A549 (cell line): ENCODE measurements around the gene CSNK2A3. TPM values are rescaled to one million over a fixed set of nuclear protein-coding genes. Genes with fewer than 3 reads are reported as not detected.

ENCODE experiments used
- ATAC-seq, 2 experiments: fragments of 200-7000 bp in 1 of 2; fragments of >200 bp in 1 of 2; cut with Nextera tagmentation in 1 of 2; cut with Tn5 transposase in 1 of 2; 3 replicates each; pipeline versions ENCODE4 v1.8.0 to v1.9.1; 2018 to 2020; ENCODE audit warnings: mild to moderate bottlenecking in 1 of 2, moderate library complexity in 1 of 2
- CTCF ChIA-PET: fragments of 300-600 bp; sonication (Branson Sonifier 250); formaldehyde crosslinking; extraction: SDS; loops from one replicate; lab custom pipeline; 2021; ENCODE audit warnings: antibody characterized with exemption, inconsistent platforms; lab: Yijun Ruan, JAX
- POLR2A ChIA-PET: fragments of 350-600 bp; formaldehyde crosslinking; extraction: SDS; loops from one replicate; lab custom pipeline; 2021; ENCODE audit warnings: antibody characterized with exemption, inconsistent platforms; lab: Yijun Ruan, JAX
- DNase-seq, 2 experiments: peaks; one replicate each; pipeline versions ENCODE4 v3.0.0 to v3.0.0-alpha.2; 2011 to 2016; ENCODE audit warnings: low read depth in 1 of 2, low spot score in 1 of 2
- FAIRE-seq: peaks from 2 replicates; lab custom pipeline; 2011; peaks lifted over from hg19 to GRCh38; lab: Jason Lieb, UNC
- H3K27ac ChIP-seq, 2 experiments: fragments of >200 bp; sonication (Bioruptor Twin); formaldehyde crosslinking; 3 replicates each; pipeline ENCODE4 v1.5.1; 2016 to 2017
- H3K4me1 ChIP-seq: fragments of >200 bp; sonication (Bioruptor Twin); formaldehyde crosslinking; 3 replicates; pipeline ENCODE4 v1.6.1; 2016
- H3K4me2 ChIP-seq: fragments of >200 bp; sonication (Bioruptor Twin); formaldehyde crosslinking; 3 replicates; pipeline ENCODE4 v1.6.1; 2016
- H3K4me3 ChIP-seq: fragments of >200 bp; sonication (Bioruptor Twin); formaldehyde crosslinking; 3 replicates; pipeline ENCODE4 v1.5.1; 2016
- H3K9me3 ChIP-seq: fragments of >200 bp; sonication (Bioruptor Twin); formaldehyde crosslinking; 3 replicates; pipeline ENCODE4 v1.6.1; 2016
- ATOH8 ChIP-seq: fragments of 250-450 bp; sonication (Bioruptor Pico); IDR thresholded peaks from 2 replicates; pipeline ENCODE4 v1.5.0; 2020; ENCODE audit warnings: low read depth, mild to moderate bottlenecking, moderate library complexity
- BHLHE40 ChIP-seq: IDR thresholded peaks from 2 replicates; pipeline ENCODE4 v1.6.1; 2012; ENCODE audit warnings: low read depth, low read length, inconsistent platforms
- CHD4 ChIP-seq: fragments of 200-600 bp; sonication (generic); IDR thresholded peaks from 2 replicates; pipeline ENCODE4 v1.6.1; 2016; ENCODE audit warnings: antibody characterized with exemption, mild to moderate bottlenecking, borderline replicate concordance
- EHMT2 ChIP-seq: fragments of 200-600 bp; sonication (generic); IDR thresholded peaks from 2 replicates; pipeline ENCODE4 v1.6.1; 2016; ENCODE audit warnings: antibody characterized with exemption, low read depth, mild to moderate bottlenecking, moderate library complexity
- EP300 ChIP-seq, 2 experiments: fragments of >200 bp; sonication (Bioruptor Twin); formaldehyde crosslinking; IDR thresholded peaks; 2 replicates in 1 of 2; 3 replicates in 1 of 2; pipeline ENCODE4 v1.6.1; 2016 to 2017
- GATA3 ChIP-seq: IDR thresholded peaks from 2 replicates; pipeline ENCODE4 v1.6.1; 2012; ENCODE audit warnings: borderline replicate concordance
- HES2 ChIP-seq: fragments of >200 bp; sonication (Bioruptor Twin); formaldehyde crosslinking; IDR thresholded peaks from 2 replicates; pipeline ENCODE4 v1.6.1; 2016
- HEYL ChIP-seq: fragments of 250-450 bp; sonication (Bioruptor Pico); IDR thresholded peaks from 2 replicates; pipeline ENCODE4 v1.8.0; 2021; ENCODE audit warnings: mild to moderate bottlenecking, moderate library complexity
- HMGXB4 ChIP-seq: fragments of 250-450 bp; sonication (Bioruptor Pico); IDR thresholded peaks from 2 replicates; pipeline ENCODE4 v1.5.0; 2021; ENCODE audit warnings: mild to moderate bottlenecking, moderate library complexity, borderline replicate concordance
- HOXA7 ChIP-seq: fragments of 250-450 bp; sonication (Bioruptor Pico); IDR thresholded peaks from 2 replicates; pipeline ENCODE4 v1.5.0; 2020; ENCODE audit warnings: mild to moderate bottlenecking, moderate library complexity
- HOXB13 ChIP-seq: fragments of 250-450 bp; sonication (Bioruptor Pico); IDR thresholded peaks from 2 replicates; pipeline ENCODE4 v1.5.0; 2020; ENCODE audit warnings: low read depth, mild to moderate bottlenecking, moderate library complexity
- HOXB5 ChIP-seq: fragments of 250-450 bp; sonication (Bioruptor Pico); IDR thresholded peaks from 2 replicates; pipeline ENCODE4 v1.5.0; 2020; ENCODE audit warnings: mild to moderate bottlenecking, moderate library complexity
- JUNB ChIP-seq: fragments of >200 bp; sonication (Bioruptor Twin); formaldehyde crosslinking; IDR thresholded peaks from 2 replicates; pipeline ENCODE4 v1.6.1; 2016
- KDM5A ChIP-seq: fragments of 200-600 bp; sonication (generic); IDR thresholded peaks from 2 replicates; pipeline ENCODE4 v1.6.1; 2016; ENCODE audit warnings: antibody characterized with exemption, mild to moderate bottlenecking
- MAFK ChIP-seq: fragments of 450-650 bp; IDR thresholded peaks from 2 replicates; pipeline ENCODE4 v1.6.1; 2014; ENCODE audit not compliant: partially characterized antibody
- MAZ ChIP-seq: fragments of 150-350 bp; IDR thresholded peaks from 2 replicates; pipeline ENCODE4 v1.6.1; 2014; ENCODE audit warnings: antibody characterized with exemption, low read depth, low read length, borderline replicate concordance
- MYC ChIP-seq: IDR thresholded peaks from 2 replicates; pipeline ENCODE4 v1.6.1; 2012; ENCODE audit warnings: mild to moderate bottlenecking, inconsistent platforms, low read length, improper control_type of control experiment, borderline replicate concordance
- NFE2L2 ChIP-seq: fragments of 150-350 bp; conservative IDR thresholded peaks from 2 replicates; pipeline ENCODE4 v1.6.1; 2014; ENCODE audit warnings: low read length
- NPAS2 ChIP-seq: fragments of 250-450 bp; sonication (Bioruptor Pico); IDR thresholded peaks from 2 replicates; pipeline ENCODE4 v1.8.0; 2022; ENCODE audit warnings: mild to moderate bottlenecking, moderate library complexity, borderline replicate concordance
- PHF8 ChIP-seq: fragments of 200-600 bp; sonication (generic); IDR thresholded peaks from 2 replicates; pipeline ENCODE4 v1.6.1; 2016; ENCODE audit warnings: low read depth, mild to moderate bottlenecking, antibody characterized with exemption, moderate library complexity, borderline replicate concordance
- POLR2A ChIP-seq: IDR thresholded peaks from 2 replicates; pipeline ENCODE4 v1.6.1; 2012; ENCODE audit warnings: mild to moderate bottlenecking, low read length
- RAD21 ChIP-seq, 2 experiments: fragments of >200 bp in 1 of 2; sonication (Bioruptor Twin) in 1 of 2; formaldehyde crosslinking in 1 of 2; IDR thresholded peaks in 1 of 2; conservative IDR thresholded peaks in 1 of 2; 2 replicates in 1 of 2; 3 replicates in 1 of 2; pipeline ENCODE4 v1.6.1; 2012 to 2018; ENCODE audit warnings: inconsistent platforms in 1 of 2
- RFX5 ChIP-seq: fragments of 450-650 bp; IDR thresholded peaks from 2 replicates; pipeline ENCODE4 v1.7.1; 2014; ENCODE audit warnings: antibody characterized with exemption, mild to moderate bottlenecking, moderate library complexity
- RNF2 ChIP-seq: fragments of 200-600 bp; sonication (generic); IDR thresholded peaks from 2 replicates; pipeline ENCODE4 v1.6.1; 2016; ENCODE audit warnings: low read depth, mild to moderate bottlenecking, antibody characterized with exemption, moderate library complexity, borderline replicate concordance
- SREBF2 ChIP-seq: fragments of 450-650 bp; IDR thresholded peaks from 2 replicates; pipeline ENCODE4 v1.6.1; 2014; ENCODE audit warnings: mild to moderate bottlenecking, moderate library complexity
- ZC3H11A ChIP-seq: fragments of 450-650 bp; IDR thresholded peaks from 2 replicates; pipeline ENCODE4 v1.6.1; 2014; ENCODE audit warnings: antibody characterized with exemption, mild to moderate bottlenecking
- ZFP36 ChIP-seq: fragments of 450-650 bp; IDR thresholded peaks from 2 replicates; pipeline ENCODE4 v1.6.1; 2014; ENCODE audit warnings: borderline replicate concordance; ENCODE audit not compliant: partially characterized antibody
- ZSCAN20 ChIP-seq: fragments of 250-450 bp; sonication (Bioruptor Pico); IDR thresholded peaks from 2 replicates; pipeline ENCODE4 v1.8.0; 2022; ENCODE audit warnings: mild to moderate bottlenecking, moderate library complexity
- WGBS: methylation state at CpG from one replicate; pipeline ENCODE4 v1.1.6; 2017; ENCODE audit errors: missing lambda C conversion rate; 5-methylcytosine and 5-hydroxymethylcytosine counted together
- polyA plus RNA-seq, 4 experiments: library from polyadenylated mRNA; depleted of rRNA in 3 of 4; stranded (reverse); fragments of >200 nt; fragmentation: RNase III in 1 of 4; extraction: RNeasy Plus Mini Kit Qiagen cat#74134 plus additional on column Dnase treatment in 1 of 4; gene quantifications; 2 replicates in 3 of 4; 3 replicates in 1 of 4; pipeline ENCODE4 v1.2.3, GENCODE V29; 2011 to 2017
- TF ChIP-seq, protein P1 (sequence below): IDR thresholded peaks from 2 replicates; pipeline ENCODE4 v1.6.1; 2012
- TF ChIP-seq, protein P2 (sequence below): fragments of >200 bp; sonication (Bioruptor Twin); formaldehyde crosslinking; IDR thresholded peaks from 3 replicates; pipeline ENCODE4 v1.5.1; 2016

CSNK2A3 gene
- polyA plus RNA-seq, 2 of the 4 experiments (the other 2 are of a cell fraction): 4.4 to 5.7 TPM

DNA sequence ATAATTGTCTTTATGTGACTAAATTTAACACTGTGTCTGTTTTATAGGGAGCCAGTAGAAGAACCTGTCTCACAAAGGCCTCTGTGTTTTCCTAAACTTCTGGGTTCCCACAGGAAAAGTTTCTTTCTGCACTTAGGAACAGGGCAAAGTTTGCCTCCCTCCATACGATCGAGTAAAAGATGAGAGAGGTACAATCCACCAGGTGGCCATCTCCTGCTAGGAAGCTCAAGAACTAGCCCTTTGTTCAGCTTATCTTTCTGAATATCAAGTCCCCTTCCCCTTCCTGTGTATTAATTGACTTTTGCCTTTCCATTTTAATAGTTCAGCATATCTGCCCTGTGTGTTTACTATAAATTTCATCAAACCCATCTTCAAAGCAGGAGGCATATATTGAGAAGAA, 18.0 kb downstream of the CSNK2A3 start:
- H3K4me1 ChIP-seq: no peaks in the 10 kb centered on the region
- WGBS: 85% methylated on average over 2 of the region's 2 CpGs
- ChIA-PET POLR2A (no interaction called here), CTCF (no interaction called here)
- H3K27ac ChIP-seq: no peak overlapping the region
- FAIRE-seq (no peak), ATAC-seq (no peak), DNase-seq (no peak)
- H3K4me3 ChIP-seq: no peak overlapping the region
- no peak for TF ChIP-seq MYC
- no peak for TF ChIP-seq NPAS2 (CRISPR knock-in tag)
- no peak for TF ChIP-seq KDM5A
- no peak for TF ChIP-seq SREBF2
- TF ChIP-seq, protein P1, sequence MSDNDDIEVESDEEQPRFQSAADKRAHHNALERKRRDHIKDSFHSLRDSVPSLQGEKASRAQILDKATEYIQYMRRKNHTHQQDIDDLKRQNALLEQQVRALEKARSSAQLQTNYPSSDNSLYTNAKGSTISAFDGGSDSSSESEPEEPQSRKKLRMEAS: no peak
- no peak for TF ChIP-seq RAD21 (conservative IDR thresholded peaks at IDR 0.05 in 1 of 2, IDR thresholded peaks at IDR 0.05 in 1 of 2)
- no peak for TF ChIP-seq ZC3H11A
- TF ChIP-seq RFX5: no peak
- no peak for TF ChIP-seq NFE2L2
- no peak for TF ChIP-seq ATOH8 (CRISPR knock-in tag)
- TF ChIP-seq HOXB13 (CRISPR knock-in tag): no peak
- TF ChIP-seq BHLHE40: no peak
- TF ChIP-seq HES2: no peak
- TF ChIP-seq POLR2A: no peak
- no peak for TF ChIP-seq HMGXB4 (CRISPR knock-in tag)
- no peak for TF ChIP-seq HEYL (CRISPR knock-in tag)
- no peak for TF ChIP-seq PHF8
- no peak for TF ChIP-seq EHMT2
- TF ChIP-seq HOXB5 (CRISPR knock-in tag): no peak
- no peak overlapping the region for H3K4me2 ChIP-seq
- no peaks in the 10 kb centered on the region for H3K9me3 ChIP-seq

- no peak for TF ChIP-seq GATA3
- no peak for TF ChIP-seq PHF8
- TF ChIP-seq, protein P2, sequence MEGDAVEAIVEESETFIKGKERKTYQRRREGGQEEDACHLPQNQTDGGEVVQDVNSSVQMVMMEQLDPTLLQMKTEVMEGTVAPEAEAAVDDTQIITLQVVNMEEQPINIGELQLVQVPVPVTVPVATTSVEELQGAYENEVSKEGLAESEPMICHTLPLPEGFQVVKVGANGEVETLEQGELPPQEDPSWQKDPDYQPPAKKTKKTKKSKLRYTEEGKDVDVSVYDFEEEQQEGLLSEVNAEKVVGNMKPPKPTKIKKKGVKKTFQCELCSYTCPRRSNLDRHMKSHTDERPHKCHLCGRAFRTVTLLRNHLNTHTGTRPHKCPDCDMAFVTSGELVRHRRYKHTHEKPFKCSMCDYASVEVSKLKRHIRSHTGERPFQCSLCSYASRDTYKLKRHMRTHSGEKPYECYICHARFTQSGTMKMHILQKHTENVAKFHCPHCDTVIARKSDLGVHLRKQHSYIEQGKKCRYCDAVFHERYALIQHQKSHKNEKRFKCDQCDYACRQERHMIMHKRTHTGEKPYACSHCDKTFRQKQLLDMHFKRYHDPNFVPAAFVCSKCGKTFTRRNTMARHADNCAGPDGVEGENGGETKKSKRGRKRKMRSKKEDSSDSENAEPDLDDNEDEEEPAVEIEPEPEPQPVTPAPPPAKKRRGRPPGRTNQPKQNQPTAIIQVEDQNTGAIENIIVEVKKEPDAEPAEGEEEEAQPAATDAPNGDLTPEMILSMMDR: no peak
- TF ChIP-seq NFE2L2: no peak
- TF ChIP-seq HOXA7 (CRISPR knock-in tag): no peak
- no peak for TF ChIP-seq MAFK
- TF ChIP-seq, protein P1: no peak
- TF ChIP-seq CHD4: no peak
- no peak for TF ChIP-seq JUNB
- no peak for TF ChIP-seq HES2
- TF ChIP-seq ZSCAN20 (CRISPR knock-in tag): no peak
- TF ChIP-seq MAZ: no peak
- no peak for TF ChIP-seq ZFP36
- TF ChIP-seq RNF2: no peak
- TF ChIP-seq EP300 (IDR thresholded peaks at IDR 0.05): no peak
- POLR2A ChIA-PET: no interaction called here
- Histone ChIP-seq H3K4me2 (no peak overlapping the region), H3K9me3 (no peaks in the 10 kb centered on the region), H3K4me1 (no peaks in the 10 kb centered on the region), H3K27ac (no peak overlapping the region), H3K4me3 (no peak overlapping the region)
- FAIRE-seq (no peak), ATAC-seq (no peak), DNase-seq (no peak)
- WGBS: 63% methylated on average over 4 of the region's 4 CpGs
- CTCF ChIA-PET: no interaction called here
Measured at GRCh38 chr11:11334607-11335006, 18.4 kb downstream of the CSNK2A3 start.
